GM18519 (cell line): Measurements from ENCODE around the gene ATXN3L.

ENCODE experiments used
- ATAC-seq: cut with Tn5 transposase; IDR thresholded peaks from one replicate; pipeline ENCODE4 v1.9.1; 2021; ENCODE audit warnings: mild to moderate bottlenecking, moderate library complexity; ENCODE audit not compliant: unreplicated experiment, low FRiP score

Gene ATXN3L

GRCh38 chrX:13319953-13320352 is at the start of gene ATXN3L:
Gene ATXN3L (minus strand): TSS chrX:13320053. CDS start chrX:13319934, 119 bp downstream.
- ATAC-seq, result no peak

- no peak for ATAC-seq
Observed at GRCh38 chrX:13369256-13370030, 49.6 kb upstream of the ATXN3L start.

- no peak for ATAC-seq
Observed at GRCh38 chrX:13367950-13368349, 48.1 kb upstream of the ATXN3L start.

- ATAC-seq, result no peak
Observed at GRCh38 chrX:13366698-13367097, 46.8 kb upstream of the ATXN3L start.

- no peak for ATAC-seq
Observed at GRCh38 chrX:13365161-13365560, 45.3 kb upstream of the ATXN3L start.

GRCh38 chrX:13364230-13364857 is 44.5 kb upstream of the ATXN3L start:
- ATAC-seq, result no peak

- ATAC-seq, result no peak
Observed at GRCh38 chrX:13360146-13360545, 40.3 kb upstream of the ATXN3L start.

GRCh38 chrX:13357925-13358324 is 38.1 kb upstream of the ATXN3L start:
- ATAC-seq, result no peak

GRCh38 chrX:13346646-13347045 is 26.8 kb upstream of the ATXN3L start:
- ATAC-seq, result no peak

GRCh38 chrX:13345438-13345837 is 25.6 kb upstream of the ATXN3L start:
- ATAC-seq, result no peak

GRCh38 chrX:13345037-13345436 is 25.2 kb upstream of the ATXN3L start:
- no peak for ATAC-seq

- ATAC-seq, result no peak
Observed at GRCh38 chrX:13341491-13342101, 21.7 kb upstream of the ATXN3L start.

GRCh38 chrX:13340182-13340791 is 20.4 kb upstream of the ATXN3L start:
- ATAC-seq, result no peak

- ATAC-seq, result no peak
Observed at GRCh38 chrX:13339607-13340006, 19.8 kb upstream of the ATXN3L start.

GRCh38 chrX:13338996-13339515 is 19.2 kb upstream of the ATXN3L start:
- no peak for ATAC-seq

- ATAC-seq, result no peak
Observed at GRCh38 chrX:13334491-13334890, 14.6 kb upstream of the ATXN3L start.

GRCh38 chrX:13330446-13330845 is 10.6 kb upstream of the ATXN3L start:
- ATAC-seq, result no peak

- ATAC-seq, result no peak
Observed at GRCh38 chrX:13327666-13328065, 7.8 kb upstream of the ATXN3L start.

GRCh38 chrX:13323241-13323640 is 3.4 kb upstream of the ATXN3L start:
- ATAC-seq, result no peak

- no peak for ATAC-seq
Observed at GRCh38 chrX:13317366-13317765, 2.5 kb downstream of the ATXN3L start.

- no peak for ATAC-seq
Observed at GRCh38 chrX:13311560-13311959, 8.3 kb downstream of the ATXN3L start.
